ENCODE data around the gene PLA2G6.
"Not testable (repeated sequence)": the region's sequence is repeated elsewhere in the genome, so short reads cannot be mapped to it uniquely, and the experiment has no call there.

The PLA2G6 gene

DNA sequence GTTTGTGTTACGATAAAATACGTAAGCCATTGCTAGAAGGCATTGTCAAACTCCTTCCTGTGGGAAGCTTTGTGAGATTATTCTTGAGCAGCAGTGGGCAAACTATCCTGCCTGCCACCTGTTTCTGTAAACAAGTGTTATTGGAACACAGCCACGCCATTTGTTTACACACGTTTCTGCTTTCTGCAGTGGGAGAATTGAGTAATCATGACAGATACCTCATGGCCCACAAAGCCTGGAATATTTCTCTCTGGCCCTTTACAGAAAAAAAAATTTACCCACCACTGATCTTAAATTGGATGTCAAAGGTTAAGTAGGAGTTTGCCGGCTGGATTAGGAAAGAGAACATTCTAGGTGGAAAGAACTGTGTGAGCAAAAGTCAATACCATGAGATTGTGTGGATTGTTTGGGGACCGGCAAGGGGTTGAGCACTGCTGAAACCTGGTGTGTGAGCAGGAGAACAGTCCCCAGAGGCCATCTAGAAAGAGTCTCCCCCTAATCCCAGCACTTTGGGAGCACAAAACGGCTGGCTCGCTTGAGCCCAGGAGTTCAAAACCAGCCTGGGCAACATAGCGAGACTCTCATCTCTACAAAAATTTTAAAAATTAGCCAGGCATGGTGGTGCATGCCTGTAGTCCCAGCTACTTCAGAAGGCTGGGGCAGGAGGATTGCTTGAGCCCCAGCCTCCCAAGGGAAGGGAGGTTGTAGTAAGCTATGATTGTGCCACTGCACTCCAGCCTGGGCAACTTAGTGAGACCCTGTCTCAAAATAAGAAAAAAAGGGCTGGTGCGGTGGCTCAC is 6.0 kb upstream of the PLA2G6 start:
- DNase-seq, result no peak

GRCh38 chr22:38186429-38186828 is 4.8 kb upstream of the PLA2G6 start:
- no peak for DNase-seq

DNA sequence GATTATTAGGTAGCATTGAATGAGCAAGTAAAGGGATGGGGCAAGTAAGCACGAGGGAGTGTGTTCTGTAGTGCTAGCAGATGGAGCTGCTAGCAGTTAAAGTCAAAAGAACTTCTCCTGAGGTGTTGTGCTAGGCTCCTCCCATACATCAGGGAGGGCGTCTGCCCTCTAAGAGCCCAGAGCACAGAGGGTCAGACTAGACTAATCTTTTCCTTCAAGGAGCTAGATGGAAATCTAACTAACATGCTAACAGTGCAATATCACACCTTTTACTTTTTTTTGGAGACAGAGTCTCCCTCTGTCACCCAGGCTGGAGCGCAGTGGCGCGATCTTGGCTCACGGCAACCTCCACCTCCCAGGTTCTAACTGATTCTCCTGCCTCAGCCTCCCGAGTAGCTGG is 3.2 kb upstream of the PLA2G6 start:
- no peak for DNase-seq

- peak; percentile 36 for DNase-seq
Measured at GRCh38 chr22:38180841-38181452, 683 bp downstream of the PLA2G6 start.

DNA sequence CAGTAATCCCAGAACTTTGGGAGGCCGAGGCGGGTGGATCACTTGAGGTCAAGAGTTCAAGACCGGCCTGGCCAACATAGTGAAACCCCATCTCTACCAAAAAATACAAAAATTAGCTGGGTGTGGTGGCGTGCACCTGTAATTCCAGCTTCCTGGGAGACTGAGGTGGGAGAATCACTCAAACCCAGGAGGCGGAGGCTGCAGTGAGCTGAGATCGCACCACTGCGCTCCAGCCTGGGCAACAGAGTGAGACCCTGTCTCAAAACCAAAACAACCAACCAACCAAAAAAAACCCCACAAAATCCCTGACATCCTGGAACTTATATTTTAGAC is 3.1 kb downstream of the PLA2G6 start:
- DNase-seq, result not testable (repeated sequence)

DNA sequence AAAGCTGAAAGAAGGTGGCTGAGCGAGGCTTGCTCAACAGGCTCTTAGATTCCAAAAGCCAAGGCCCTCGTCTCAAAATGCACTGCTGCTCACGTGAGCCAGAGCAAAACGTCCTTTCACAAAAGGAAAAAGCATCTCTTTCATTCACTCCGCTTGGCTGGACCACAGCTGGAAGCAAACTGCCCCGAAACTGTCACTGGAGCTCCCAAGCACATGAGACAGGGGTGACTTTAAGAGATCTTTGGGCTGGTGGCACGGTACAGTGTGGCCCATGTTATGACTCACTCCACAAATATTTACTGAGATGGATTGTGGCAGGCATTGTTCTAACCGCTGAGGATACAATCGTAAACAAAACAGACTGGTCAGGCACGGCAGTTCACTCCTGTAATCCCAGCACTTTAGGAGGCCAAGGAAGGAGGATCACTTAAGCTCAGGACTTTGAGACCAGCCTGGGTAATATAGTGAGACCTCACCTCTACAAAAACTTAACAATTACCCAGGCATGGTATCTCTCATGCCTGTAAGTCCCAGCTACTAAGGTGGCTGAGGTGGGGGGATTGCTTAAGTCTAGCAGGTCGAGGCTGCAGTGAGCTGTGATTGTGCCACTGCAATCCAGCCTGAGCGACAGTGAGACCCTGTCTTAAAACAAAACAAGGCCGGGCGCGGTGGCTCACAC is 3.6 kb downstream of the PLA2G6 start:
- no peak for DNase-seq

DNA sequence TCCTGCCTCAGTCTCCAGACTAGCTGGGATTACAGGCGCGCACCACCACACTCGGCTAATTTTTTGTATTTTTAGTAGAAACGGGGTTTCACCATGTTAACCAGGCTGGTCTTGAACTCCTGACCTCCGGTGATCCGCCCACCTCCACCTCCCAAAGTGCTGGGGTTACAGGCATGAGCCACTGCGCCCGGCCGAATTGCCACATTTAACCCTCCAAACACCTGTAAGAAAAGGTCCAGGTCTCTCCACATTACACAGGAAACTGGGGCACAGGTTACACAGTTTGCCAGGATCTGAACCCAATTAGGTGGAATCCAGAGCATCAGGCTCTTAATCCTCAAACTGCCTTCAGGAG is 4.1 kb downstream of the PLA2G6 start:
- DNase-seq, result not testable (repeated sequence)

- no peak for DNase-seq
Measured at GRCh38 chr22:38177044-38177443, 4.6 kb downstream of the PLA2G6 start.

DNA sequence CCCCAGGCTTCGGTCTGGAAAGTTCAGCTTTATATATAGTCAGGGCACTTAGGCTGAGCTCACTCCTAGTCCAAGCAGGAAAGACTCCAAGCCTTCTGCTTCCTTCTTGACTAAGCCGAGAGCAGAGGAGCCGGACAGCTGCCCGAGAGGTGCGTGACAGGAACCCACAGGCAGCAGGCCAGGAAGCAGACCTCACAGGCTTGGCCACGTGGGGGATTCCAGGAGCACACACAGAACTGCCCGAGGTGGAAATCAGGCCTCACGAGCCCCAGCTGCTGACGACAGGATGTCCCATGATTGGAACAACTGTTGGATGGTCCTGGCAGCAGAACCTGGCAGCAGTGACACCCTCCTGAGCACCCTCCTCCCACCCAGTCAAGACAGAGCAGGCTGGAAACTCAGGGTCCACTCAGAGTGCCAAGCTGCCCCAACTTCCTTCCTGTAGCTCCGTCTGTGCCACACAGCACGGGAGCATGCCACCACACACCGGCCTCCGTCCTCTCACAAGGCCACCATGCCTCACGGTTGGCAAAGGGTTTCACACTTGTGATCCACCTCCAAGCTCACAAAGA is 5.4 kb downstream of the PLA2G6 start:
- DNase-seq, result peak; percentile 63 to 81

- no peak for DNase-seq
Measured at GRCh38 chr22:38175206-38176118, 6.2 kb downstream of the PLA2G6 start.

DNA sequence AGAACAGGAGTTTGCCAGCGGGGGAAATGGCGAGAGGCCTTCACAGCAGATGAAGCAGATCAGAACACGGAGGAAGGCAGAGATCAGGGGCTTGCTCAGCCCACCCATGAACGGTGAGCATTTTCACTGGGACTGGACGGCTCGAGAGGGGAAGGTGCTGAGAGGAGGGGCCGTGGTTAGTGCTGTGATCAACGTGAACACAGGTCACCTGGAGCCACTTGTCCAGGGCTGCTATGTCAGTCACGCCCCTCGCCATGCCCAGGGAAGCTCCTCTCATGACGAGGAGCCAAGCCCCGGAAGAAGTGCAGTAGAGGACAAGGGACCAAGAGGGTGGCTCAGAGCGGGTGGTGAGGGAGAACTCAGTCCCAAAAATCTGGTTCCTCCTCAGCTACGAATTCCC is 7.0 kb downstream of the PLA2G6 start:
- no peak for DNase-seq

- DNase-seq, result no peak
Measured at GRCh38 chr22:38173641-38173906, 8.1 kb downstream of the PLA2G6 start.

GRCh38 chr22:38172832-38173640 is 8.6 kb downstream of the PLA2G6 start:
- DNase-seq, result peak; percentile 18 to 57

GRCh38 chr22:38171927-38172831 is 9.5 kb downstream of the PLA2G6 start:
- DNase-seq, result no peak

DNA sequence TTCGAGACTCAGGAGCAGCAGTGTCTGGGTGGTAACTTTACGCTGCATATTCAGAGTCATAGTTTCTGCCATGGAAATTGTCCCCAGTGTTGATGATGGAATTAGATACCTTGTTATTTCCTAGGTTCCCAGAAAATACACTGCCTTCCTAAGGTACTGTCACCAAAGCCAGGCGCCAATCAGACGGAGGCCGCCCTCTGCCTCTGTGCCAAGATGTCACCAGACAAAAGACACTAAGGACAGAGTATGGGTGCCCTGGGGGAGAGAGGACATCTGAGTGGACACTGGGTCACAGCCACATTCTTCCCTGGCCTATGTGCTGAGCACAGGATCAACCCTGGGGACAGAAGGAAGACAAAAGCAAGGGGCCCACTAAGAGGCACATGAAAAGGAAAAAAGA is 11.2 kb downstream of the PLA2G6 start:
- no peak for DNase-seq

GRCh38 chr22:38169116-38169515 is 12.5 kb downstream of the PLA2G6 start:
- no peak for DNase-seq

DNA sequence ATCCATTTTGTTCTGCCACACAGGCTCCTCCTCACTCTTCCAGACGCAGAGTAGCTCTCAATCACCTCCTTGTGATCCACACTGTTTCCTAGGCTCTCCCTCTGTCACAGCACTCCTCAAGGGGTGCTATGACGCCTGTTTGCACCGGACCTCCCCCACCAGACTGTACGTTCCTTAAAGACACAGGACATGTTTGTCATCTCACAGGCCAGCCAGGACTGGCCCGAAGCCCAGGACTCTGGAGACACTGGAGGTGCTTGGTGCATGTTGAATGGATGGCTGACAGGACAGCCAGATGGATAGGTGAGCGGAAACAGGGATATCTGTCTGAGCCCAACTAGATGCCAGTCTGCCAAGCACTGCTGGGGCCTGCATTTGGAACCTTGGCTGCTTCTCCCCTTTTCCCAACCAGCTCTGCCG is 13.6 kb downstream of the PLA2G6 start:
- no peak for DNase-seq

DNA sequence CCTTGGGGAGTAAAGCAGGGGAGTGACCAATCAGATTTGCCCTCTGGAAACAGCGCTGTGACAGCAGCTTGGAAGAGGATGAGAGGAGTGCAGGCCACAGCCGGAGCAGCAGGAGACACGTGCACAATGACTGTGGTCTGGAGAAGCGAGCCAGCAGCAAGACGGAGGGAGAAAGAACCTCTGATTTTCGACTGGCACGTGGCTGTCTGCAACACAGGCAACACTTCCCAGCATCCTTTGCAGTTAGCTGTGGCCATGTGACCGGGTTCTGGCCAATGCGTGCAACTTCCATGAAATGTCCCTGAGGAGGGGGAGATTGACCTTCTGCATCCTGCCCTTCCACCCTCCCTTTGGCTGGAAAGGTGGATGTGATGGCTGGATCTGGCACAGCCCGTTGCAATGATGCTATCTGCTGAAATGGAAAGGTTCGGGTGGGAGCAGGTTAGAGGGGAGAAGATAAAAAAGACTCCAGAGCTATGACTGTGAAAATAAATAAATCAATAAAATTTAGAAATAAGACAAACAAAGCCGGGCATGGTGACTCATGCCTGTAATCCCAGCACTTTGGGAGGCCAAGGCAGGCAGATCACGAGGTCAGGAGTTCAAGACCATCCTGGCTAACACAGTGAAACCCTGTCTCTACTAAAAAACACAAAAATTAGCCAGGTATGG is 15.6 kb downstream of the PLA2G6 start:
- DNase-seq, result no peak

GRCh38 chr22:38164551-38164918 is 17.1 kb downstream of the PLA2G6 start:
- DNase-seq, result no peak

GRCh38 chr22:38163844-38164550 is 17.6 kb downstream of the PLA2G6 start:
- DNase-seq, result no peak
